Neutrophil (primary cell): Measurements from ENCODE around the gene TBC1D3L.
"Not testable (repeated sequence)": the region's sequence is repeated elsewhere in the genome, so short reads cannot be mapped to it uniquely, and the experiment has no call there.

Source experiments
- H3K27ac ChIP-seq: fragments of 200-600 bp; sonication (generic); 2 replicates; pipeline ENCODE4 v1.5.1; 2016; ENCODE audit warnings: mild to moderate bottlenecking, moderate library complexity
- H3K27me3 ChIP-seq: fragments of 200-600 bp; sonication (generic); 2 replicates; pipeline ENCODE4 v1.6.0; 2016; ENCODE audit warnings: mild to moderate bottlenecking
- H3K36me3 ChIP-seq: fragments of 200-600 bp; sonication (generic); 2 replicates; pipeline ENCODE4 v1.5.1; 2017
- H3K4me1 ChIP-seq, 2 experiments: fragments of 200-600 bp in 1 of 2; sonication (generic) in 1 of 2; 1 replicate in 1 of 2; 2 replicates in 1 of 2; pipeline versions ENCODE4 v1.5.1 to v1.6.1; 2013 to 2016; ENCODE audit warnings: low read depth in 1 of 2, low read length in 1 of 2, mild to moderate bottlenecking in 1 of 2, moderate library complexity in 1 of 2; ENCODE audit not compliant: control insufficient read depth in 1 of 2, insufficient read depth in 1 of 2
- H3K4me3 ChIP-seq, 2 experiments: fragments of 200-600 bp in 1 of 2; sonication (generic) in 1 of 2; 1 replicate in 1 of 2; 2 replicates in 1 of 2; pipeline ENCODE4 v1.5.1; 2013 to 2016; ENCODE audit warnings: low read depth in 1 of 2, low read length in 1 of 2, mild to moderate bottlenecking in 1 of 2, moderate library complexity in 1 of 2
- H3K9me3 ChIP-seq: fragments of 200-600 bp; sonication (generic); 2 replicates; pipeline ENCODE4 v1.5.1; 2016

Gene TBC1D3L

DNA sequence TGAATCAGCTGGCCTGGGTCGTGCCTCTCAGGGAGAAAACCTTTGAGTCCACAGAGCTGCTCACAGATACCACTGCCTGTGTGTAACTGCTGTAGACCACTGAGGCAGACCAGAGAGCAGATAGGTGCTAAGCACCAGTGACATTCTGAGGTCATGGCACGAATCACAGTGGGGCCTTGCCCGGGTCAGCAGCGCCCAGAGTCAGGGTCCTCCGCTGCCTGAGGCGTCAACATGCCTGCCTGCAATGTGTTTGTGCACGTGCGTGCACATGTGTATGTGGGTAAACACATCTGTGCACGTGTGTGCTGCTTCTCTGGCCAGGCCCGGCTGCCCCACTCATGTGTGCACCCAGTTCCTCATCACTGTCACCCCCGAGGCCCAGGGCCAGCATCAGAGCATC is at the start of gene TBC1D3L:
Gene TBC1D3L (minus strand): TSS at position 101 of the 400 bp plus-strand sequence. CDS start 1,540 bp downstream, outside the sequence.
- H3K27me3 ChIP-seq, H3K4me3 ChIP-seq, H3K36me3 ChIP-seq, H3K27ac ChIP-seq, H3K4me1 ChIP-seq, H3K9me3 ChIP-seq: not testable (repeated sequence)

DNA sequence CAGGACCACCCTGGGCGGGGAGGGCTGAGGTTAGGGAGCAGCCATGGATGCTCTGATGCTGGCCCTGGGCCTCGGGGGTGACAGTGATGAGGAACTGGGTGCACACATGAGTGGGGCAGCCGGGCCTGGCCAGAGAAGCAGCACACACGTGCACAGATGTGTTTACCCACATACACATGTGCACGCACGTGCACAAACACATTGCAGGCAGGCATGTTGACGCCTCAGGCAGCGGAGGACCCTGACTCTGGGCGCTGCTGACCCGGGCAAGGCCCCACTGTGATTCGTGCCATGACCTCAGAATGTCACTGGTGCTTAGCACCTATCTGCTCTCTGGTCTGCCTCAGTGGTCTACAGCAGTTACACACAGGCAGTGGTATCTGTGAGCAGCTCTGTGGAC is 14.8 kb upstream of the TBC1D3L start, which contains the start of gene TBC1D3D:
Gene TBC1D3D (plus strand): TSS at position 301 of the 400 bp plus-strand sequence. CDS start 1,585 bp downstream, outside the sequence.
- not testable (repeated sequence) for H3K27me3 ChIP-seq, H3K4me1 ChIP-seq, H3K36me3 ChIP-seq, H3K27ac ChIP-seq, H3K9me3 ChIP-seq, H3K4me3 ChIP-seq
